Ammon's horn (tissue), 1 donor: ENCODE results near the gene ANKRD13B.
A peak's percentile ranks its signal among the peaks of the same experiment; 100 is the strongest.

ENCODE experiments used
- DNase-seq: peaks from one replicate; pipeline ENCODE4 v3.0.0-alpha.2; 2016; ENCODE audit warnings: low spot score

Gene ANKRD13B

DNA sequence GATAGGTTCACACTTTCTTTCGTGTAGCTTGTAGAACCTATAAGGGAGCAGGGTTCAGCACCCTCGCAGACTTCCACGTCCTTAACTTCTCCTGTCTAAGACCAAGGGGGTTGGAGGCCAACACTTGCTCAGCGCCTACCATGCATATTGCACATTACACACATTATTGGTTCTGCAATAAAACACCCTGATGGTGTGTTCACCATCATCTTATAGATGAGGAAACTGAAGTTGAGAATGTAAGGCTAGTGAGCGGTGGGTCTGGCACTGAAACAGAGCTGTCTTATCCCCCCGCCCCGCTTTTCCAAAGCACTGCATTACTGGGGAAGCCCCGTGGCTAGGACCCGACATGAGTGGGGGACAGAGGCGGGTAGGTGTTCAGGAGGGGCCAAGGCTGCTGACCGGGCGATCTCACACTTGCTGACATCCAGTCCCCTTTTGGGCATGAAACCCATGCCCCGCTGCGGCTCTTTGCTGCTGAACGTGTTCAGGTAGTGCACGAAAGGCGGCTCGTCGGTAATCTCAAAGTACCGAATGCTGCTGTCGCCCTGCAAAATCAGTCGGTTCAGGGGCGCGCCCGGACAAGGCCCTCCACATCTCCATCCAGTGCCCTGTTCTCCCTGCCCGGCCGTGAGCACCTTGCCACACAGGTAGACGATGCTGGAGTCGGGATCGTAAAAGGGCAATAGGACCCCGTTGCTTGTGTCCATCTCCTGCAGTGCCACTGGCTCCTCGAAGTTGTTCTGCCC, 23.5 kb downstream of the ANKRD13B start:
- DNase-seq = no peak

DNA sequence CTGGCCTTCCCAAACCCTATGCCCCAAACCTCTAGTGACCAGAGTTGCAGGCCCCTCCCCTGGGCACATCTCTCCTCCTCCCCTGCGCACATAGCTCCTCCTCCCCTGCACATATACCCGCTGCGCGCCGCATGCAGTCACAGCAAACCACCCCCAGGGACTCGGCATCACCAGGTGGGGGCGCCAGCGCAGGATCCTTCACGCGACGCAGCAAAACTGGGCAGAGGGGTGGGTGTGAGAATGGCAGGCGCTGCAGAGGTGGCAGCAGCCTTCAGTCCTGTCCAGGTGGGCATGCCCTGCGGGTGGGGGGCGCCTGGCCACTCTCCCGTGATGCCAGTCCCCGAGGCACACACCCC, 24.2 kb downstream of the ANKRD13B start:
- DNase-seq = peak; percentile 93

DNA sequence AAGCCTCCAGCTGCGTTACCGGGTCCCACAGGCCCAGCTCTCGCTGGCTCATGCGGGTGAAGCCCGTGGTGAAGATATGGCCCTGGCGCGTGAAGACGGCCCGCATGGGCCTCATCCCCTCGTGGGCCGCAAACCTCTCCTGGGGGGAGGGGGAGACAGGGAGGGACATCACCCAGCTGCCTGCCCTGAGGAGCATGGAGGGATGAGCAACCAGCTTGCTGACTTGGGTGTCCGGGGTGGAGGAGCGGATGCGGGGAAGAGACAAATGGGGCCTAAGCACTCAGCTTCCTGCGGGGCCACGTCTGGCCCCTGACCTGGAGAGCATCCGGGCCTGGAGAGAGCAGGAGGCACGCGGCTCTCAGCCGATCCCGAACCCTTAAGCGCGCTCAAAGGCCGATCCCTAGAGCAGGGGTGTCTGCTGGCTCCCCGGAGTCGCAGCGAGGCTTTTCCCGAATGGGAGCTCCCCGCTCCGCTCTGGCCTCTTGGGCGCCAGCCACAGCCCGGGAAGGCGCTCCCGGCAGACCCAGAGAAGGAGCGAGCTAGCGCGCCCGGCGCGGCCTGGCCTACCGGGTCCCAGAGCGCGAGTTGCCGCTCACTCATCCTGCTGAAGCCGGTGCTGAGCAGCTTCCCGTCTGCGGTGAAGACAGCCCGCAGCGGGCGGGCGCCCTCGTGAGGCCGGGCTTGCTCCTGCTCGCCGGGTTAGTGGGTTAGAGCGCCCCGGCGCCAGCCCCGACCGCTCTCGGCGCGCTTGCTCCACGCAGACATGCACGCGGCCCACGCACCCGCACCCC, 24.7 kb downstream of the ANKRD13B start:
- peak; percentile 77 for DNase-seq

DNA sequence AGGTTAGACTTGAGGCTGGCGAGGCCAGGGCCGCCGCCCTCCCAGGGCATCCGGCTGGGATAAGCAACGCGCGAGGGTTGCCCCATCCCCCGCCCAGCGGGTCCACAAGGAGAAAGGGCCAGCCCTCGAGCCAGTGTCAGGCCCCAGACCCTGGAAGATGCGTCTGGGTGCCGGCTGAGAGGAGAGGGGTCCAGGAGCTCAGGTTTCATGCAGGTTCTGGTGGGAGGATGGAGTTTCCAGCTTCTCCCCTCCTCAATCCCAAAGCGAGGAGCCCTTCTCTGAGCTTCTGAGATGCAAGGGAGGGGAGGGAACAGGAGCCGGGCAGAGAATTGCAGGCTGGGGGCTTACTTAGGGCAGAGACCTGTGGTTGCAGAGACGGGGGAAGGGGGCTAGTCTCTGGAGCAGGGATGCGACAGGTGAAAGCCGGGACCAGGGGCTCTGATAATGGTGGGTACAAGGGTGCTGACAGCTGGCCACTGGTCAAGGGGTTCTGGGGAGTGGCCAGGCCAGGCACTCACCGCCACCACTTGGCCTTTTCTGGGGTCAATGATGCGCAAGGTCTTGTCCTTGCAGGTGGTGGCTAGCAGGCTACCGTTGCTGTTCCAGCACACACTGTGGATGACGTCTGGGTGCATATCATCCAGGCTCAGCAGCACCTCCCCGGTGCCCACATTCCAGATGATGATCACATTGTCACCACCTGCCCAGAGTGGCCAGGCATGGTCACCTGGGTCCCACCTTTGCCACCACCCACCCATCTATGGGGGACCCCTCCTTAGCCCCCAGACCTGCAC, 25.5 kb downstream of the ANKRD13B start:
- no peak for DNase-seq

DNA sequence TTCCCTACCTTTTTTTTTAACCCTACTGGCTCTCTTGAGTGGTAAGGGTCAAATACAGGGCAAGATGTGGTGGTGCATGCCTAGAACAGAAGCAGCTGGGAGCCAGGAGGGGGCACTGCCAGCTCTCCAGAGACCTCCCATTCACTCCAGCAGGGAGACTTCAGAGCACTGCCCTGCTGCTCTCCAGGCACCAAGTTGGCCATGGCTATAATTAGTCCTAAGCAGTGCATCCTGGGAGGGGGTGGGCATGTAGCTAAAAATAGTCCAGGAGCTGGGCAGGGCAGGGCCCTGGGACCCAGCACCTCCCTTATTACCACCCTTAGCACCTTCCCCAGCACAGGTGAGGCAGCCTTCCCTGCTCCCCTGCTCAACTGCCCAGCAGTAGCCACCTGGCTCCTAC, 26.3 kb downstream of the ANKRD13B start:
- no peak for DNase-seq

DNA sequence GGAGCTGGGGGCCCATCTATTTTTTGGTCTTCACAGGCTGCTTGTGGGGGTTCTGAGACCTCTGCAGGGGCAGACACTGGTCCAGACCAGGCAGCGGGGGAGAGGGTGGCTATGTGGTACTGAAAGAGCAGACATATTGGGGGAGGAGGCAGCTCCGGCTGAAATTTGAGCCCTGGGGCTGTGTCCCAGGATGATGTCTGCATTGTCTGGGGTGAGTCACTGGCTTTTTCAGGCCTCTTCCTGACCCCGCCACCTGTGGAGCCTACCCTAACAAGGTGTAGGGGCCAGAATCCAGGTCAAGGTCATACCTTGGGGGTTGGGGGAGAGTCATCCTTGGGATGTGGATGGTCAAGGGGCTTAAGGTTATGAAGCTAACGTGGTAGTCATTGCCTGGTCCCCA, 27.3 kb downstream of the ANKRD13B start:
- DNase-seq = no peak

DNA sequence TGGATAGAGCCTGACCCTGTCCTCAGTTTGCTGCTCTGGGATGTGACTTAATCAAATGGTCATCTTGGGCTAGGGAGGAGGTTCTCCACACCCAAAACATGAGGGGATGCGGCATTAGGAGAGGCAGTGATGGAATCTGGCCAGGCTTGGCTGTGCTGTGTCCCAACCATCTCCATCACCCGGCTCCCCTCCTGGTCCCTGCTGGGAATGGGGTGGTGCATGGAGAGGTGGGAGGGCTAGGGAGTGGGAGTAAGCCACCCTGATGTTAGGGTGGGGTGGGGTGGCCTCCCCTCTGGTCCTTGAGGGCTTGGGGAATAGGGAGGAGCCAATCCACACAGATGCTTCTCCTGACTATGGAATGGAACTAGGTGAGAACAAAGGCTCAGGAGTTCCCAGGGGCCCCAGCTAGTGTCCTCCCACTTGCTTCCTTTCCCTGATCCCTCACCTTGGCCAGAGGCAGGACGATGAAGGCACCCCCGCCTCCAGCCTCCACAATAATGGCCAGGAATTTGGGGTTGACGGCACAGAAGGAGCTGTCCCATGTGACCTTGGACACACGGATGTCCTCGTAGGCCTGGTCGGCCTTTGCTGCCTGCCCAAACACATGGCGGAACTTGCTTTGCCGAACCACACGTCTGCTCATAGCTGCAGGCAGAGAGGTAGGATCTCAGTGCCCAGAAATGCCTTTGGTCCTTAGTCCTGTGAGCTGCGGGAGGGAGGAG, 28.0 kb downstream of the ANKRD13B start:
- DNase-seq = no peak

DNA sequence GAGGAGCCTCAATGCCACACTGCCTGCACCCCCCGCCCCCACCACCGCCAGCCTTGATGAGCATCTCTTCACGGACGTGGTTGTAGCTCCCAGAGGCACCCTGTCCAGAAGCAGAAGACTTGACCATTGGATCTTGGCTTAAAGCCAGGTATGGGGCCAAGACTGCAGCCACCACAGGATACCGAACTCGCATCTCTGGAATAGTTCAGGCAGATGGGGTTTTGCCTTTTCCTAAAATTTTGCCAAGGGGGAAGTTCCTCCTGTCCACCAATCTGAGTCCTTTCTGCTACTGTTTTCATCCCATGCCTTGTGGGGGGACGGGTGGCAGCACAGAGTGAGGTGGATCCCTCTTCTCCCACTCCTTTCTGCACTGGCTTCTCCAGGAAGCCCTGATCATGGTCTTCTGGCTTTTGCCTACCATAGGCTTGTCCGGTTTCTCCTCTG, 28.8 kb downstream of the ANKRD13B start:
- DNase-seq = no peak

DNA sequence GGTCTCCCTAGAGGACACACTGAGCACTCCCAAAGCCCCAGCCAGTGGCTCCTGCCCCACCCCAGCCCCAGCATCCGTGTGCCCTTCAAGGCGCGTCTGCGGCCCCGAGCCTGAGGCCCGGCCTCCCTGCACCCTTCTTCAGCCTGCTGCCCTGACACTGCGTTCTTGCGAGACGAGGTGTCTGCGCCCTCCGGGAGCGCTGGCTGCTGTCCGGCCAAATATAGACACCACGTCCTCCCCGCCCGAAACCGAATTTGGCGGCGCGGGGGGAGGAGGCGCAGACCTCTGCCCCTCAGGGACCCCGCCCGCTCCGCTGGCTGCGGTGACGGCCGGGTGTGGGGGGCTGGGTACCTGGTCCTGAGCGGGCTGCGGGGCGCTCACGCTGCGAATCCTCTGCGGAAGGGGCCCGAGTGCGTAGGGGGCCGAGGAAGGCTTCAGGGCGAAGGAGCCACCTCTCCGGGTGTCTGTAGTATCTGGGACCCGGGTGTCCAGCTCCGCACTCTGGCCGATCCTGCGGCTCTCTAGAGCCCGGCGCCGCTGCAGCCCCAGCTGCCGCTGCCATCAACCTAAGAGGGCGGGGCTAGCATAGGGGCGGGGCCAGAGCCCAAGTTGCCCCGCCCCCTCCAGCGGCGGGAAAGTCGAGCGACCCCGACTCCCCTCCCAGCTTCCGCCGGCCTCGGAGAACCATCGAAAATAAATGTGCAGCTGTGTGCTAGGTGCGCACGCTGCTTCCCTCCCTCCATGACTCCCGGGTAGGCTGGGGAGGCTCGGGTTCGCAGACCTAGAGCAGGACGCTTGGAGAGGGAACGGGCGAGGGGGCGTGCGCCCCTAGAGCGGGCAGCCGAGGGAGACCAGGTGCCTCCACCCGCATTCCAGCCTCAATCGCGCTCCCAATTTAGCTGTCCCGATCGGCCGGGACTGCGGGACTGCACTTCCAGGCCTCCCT, 29.7 kb downstream of the ANKRD13B start, which contains the start of gene CORO6:
Gene CORO6, minus strand, starts transcription at position 576 of the 946 bp plus-strand sequence. CDS start 1,491 bp downstream, outside the sequence.
- no peak for DNase-seq

DNA sequence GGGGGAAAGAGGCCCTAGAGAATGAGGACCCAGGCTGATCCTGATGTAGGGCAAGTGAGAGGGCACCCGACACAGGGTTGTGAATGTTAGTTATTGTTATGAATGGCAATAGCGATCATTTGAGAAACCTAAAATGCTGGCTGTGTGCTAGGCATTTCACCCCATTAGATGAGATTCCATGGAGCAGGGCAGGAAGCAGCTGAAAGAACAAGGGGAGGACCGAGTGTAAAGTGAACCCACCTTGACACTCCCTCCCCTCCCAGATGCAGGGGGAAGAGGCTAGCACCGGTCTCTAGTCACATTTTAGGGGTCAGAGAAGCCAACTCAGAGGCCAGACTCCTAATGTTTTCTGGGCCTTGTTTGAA, 30.3 kb downstream of the ANKRD13B start:
- DNase-seq = no peak

DNA sequence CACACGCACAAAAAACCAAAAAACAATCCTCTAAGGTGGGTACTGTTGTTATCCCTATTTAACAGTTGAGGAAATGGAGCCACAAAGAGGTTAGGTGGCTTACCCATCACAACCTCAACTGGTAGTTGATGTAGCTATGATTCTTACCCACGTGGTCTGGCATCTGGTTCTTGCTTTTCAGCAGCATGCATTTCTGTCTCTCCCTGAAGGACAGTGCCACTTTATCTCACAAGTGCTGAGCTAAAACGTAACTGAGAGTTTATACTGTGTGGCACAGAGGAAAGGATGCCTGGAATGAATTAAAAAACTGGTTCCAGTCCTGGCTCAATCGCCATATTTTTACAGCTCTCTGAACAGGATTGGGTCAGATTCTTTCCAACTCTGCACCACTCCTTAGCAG, 31.7 kb downstream of the ANKRD13B start:
- no peak for DNase-seq

DNA sequence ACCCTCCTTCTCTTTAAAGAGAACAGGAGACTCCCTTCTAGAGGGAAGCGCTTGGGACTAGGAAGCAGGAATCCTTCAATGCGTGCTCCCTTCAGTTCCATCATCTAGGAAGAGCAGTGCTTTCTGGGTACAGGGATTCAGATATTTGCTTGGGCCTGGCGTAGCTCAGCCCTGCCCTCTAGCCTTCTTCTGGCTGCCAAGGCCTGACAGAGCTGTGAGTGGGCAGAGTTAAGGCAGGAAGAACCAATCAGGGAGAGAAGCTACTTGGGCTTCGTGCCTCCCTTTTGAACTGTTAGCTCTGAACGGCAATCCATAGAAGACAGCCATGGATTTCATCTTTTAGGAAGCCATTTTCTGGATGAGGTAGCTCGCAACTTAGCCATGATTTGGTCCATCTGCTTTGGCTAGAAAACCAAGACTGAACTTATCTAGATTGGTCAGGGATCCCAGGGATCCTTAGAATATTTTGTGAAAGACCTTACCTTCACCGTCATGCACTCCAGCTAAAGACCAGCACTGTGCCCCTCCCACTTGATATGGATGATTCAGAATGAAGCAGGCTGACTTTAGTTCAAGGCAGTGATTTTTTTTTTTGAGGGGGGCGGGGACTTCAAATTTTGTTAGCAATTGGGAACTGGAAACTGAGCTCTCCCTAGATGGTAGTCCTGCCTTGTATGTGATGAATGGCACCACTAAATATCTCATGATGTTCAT, 32.3 kb downstream of the ANKRD13B start:
- DNase-seq = peak; percentile 88

DNA sequence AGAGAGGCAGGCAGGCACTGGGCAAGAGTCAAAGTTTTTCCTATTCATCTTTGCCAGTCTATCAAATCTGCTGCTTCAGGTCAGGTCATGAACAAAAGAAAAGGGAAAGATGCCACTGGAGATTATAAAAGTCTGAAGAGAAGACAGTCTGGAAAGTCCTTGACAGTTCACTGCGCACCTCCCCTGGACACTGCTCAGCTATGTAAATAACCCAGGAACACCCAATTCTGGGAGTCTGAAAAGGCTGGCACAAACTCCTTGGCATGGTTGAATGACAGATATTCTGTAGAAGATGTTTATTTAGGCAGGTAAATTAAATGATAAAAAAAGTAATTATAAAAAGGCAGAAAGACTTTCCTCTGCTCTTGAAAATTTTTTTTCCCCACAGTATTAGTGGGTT, 35.0 kb downstream of the ANKRD13B start:
- no peak for DNase-seq

DNA sequence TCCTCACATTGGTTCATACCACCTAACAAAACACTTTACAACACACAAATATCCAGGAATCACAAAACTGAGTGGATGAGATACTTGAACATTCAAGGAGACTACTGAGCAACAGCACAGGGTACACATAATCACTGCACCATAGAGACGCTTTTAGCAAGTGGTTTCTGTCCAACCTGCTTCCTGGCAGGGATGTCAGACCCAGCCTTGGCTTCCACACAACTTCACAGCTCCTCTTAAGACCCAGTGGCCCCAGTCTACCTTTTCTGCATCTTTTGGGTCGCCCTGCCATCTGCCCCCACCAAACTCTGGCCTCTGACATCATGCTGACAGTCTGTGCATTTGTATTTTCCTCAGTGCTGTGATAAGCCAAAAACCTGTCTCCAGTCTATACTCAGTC, 35.7 kb downstream of the ANKRD13B start:
- DNase-seq = no peak

DNA sequence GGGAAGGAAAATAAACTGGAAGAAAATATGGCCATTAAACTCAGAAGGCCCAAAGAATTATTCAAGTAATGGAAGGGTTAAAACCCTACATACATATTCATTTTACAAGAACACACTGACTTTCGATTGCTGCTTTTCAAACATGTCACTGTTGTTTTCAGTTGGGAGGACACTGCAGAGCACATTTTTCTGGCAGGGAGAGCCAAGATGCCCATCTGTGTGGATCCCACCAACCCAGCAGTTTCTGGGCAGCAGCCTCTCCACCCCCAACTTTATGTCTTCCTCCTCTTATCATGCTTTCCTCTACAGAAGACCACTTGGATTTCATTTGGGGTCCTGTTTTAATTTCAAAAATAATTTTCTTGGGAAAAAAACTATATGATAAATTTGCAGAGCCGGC, 36.9 kb downstream of the ANKRD13B start:
- no peak for DNase-seq

DNA sequence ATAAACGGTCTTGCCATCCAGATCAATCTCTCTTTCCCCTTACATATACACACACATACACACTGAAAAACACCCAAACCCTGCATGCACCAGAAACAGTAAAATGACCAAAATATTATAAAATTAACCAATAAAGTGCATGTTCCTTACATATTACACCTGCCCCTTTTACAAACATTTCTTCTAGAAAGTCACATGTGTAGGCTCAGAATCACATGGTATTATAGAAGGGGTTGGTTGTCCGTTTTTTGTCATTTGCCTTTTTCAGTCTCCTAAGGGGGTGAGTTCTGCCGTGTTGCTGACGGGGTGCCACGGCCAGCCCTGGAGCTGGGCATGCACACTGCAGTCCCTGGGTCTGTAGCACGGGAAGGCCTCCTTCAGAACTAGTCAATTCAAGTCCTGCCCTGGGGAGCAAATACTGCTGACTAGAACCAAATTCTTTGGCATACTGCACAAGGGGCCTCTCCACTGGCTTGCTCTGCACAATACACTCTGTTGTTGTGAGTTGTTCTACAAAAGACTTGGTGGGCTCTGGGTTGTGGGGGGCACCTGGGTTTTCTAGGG, 37.8 kb downstream of the ANKRD13B start:
- DNase-seq = no peak

DNA sequence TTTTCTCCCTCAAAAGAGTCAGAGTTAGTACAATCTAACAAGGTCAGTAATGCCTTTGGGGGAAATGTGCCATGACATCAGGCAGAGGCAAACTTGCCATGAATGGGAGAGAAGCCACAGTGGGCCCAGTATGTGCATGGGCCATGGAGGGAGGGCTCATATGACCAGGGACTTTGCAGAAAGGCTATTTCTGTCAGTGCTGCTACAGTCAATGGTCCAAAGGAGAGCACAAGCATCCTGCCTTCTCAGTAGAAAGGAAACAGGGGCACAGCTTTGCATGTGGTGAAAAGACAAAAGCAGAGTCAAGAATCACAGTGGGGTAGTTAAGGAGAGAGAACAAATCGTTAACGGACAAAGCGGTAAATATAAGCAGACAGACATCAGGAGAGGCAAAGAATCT, 41.0 kb downstream of the ANKRD13B start:
- no peak for DNase-seq

DNA sequence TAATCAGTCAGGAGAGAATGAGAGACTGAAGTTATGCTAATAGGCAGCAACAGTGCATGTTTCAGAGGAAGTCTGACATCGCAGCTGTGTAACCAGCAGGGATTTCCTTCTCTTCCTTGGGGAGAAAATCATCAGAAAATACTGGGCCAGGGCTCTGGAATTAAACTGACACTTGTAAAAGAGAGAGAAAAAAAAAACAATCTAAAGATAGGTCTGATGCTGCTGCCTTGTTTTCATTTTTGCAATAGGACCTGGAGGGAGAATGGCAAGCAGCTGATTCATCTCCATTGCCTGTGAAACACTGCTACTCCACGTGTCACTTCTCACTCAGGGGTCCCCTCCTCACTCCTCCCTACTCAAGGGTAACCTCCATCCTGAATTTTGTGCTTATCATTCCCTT, 47.5 kb downstream of the ANKRD13B start:
- DNase-seq = no peak

DNA sequence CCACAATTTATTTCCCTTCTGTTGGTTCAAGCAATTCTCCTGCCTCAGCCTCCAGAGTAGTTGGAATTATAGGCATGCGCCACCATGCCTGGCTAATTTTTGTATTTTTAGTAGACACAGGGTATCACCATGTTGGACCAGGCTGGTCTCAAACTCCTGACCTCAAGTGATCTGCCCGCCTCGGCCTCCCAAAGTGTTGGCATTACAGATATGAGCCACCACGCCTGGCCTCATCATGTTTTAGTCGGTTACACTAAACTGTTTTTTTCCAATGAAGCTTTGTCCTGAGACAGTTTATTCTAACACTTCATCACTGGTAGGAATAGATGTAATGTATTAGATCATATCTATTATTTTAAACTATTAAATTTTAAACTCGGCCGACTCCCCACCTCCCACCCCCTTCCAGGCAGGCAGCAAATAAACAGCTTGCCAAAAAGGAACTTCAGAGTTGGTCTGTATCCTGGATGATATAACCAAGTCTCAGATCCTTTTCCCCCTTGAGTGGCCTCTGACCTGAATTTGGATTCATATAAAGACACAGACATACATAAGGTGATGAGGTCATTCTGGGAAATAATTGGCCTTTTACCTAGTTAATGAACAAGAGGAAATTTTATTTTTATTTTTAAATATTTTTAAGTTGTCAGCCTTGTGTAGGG, 48.2 kb downstream of the ANKRD13B start:
- no peak for DNase-seq
